SK-N-MC (cell line): ENCODE measurements around the gene IMPG1.

ENCODE experiments used
- EZH2 ChIP-seq: fragments of 200-600 bp; sonication (generic); IDR thresholded peaks from one replicate; pipeline ENCODE4 v1.6.1; 2017; ENCODE audit warnings: antibody characterized with exemption
- FOXP2 ChIP-seq: optimal IDR thresholded peaks from 2 replicates; pipeline ENCODE3; 2011; ENCODE audit warnings: mild to moderate bottlenecking, moderate library complexity; ENCODE audit not compliant: insufficient read depth; ENCODE audit errors: extremely low read length, control extremely low read depth
- POLR2AphosphoS5 ChIP-seq: IDR thresholded peaks from 2 replicates; pipeline ENCODE4 v1.6.1; 2012; ENCODE audit warnings: mild to moderate bottlenecking, low read depth, low read length, borderline replicate concordance

DNA sequence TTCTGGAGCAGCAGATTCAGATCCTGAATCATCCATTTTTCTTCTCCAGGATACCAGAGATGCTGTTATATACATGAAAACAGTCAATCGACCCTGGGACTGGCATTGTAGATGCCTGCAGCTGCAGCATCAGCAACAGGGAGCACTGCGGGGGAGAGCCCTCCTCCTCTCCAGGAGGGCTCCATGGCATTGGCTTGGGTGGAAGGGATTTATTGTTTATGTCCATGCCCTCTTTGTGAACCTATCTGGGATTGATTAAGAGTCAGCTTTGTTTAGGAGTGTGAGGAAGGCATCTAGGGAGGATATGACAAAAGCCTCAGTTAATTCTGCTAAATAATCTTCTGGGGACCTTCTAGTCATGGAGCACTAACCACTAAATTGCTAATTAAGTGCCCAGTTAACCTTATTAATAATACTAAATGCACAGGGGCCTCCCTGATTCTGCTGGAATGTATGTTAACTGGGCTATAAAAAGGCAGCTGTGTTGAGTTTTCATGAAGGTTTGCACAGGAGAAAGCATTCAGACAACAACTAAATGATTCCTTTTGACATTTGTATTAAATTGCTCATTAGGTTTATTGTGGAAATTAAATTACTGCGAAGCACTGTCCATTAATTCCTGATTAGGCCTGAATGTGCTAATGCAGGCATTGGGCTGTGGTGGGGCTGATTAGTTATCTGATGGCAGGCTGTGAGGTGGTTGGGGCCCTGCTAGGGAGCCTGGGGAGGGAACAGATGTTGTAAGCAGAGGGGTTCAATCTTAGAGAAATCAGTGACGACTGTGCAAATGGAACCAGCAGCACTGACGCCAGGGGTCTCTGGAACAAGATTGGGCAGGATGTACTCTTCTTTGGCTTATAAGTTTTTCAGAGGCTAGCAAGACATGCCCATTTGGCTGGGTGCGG lies 57.6 kb downstream of the IMPG1 start:
- TF ChIP-seq POLR2AphosphoS5 (no peak), EZH2 (no peak), FOXP2 (no peak)
